GM18867 (cell line): ENCODE data around the gene NELFE.
"Not testable (repeated sequence)": the region's sequence is repeated elsewhere in the genome, so short reads cannot be mapped to it uniquely, and the experiment has no call there.

Experiments
- ATAC-seq: cut with Tn5 transposase; IDR thresholded peaks from one replicate; pipeline ENCODE4 v1.9.1; 2021; ENCODE audit warnings: mild to moderate bottlenecking, moderate library complexity; ENCODE audit not compliant: unreplicated experiment

Gene NELFE

GRCh38 chr6:31949926-31950548, 8.7 kb downstream of the NELFE start:
- no peak for ATAC-seq

GRCh38 chr6:31948753-31949413, 9.9 kb downstream of the NELFE start:
- ATAC-seq, result no peak

DNA sequence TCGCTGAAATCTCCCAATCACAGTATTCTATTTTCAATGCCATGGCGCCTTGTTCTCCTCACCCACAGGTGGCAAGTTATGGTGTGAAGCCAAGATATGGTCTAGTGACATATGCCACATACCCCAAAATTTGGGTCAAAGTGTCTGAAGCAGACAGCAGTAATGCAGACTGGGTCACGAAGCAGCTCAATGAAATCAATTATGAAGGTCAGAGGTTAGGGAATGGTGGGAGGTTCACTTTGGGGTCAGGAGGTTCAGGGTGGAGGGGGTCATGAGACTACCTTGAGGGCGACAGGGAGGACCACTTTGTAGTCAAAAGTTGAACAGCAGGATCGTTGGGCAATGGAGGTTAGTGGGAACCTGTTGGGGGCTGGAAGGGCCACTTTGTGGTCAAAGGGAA, 10.5 kb downstream of the NELFE start:
- no peak for ATAC-seq

DNA sequence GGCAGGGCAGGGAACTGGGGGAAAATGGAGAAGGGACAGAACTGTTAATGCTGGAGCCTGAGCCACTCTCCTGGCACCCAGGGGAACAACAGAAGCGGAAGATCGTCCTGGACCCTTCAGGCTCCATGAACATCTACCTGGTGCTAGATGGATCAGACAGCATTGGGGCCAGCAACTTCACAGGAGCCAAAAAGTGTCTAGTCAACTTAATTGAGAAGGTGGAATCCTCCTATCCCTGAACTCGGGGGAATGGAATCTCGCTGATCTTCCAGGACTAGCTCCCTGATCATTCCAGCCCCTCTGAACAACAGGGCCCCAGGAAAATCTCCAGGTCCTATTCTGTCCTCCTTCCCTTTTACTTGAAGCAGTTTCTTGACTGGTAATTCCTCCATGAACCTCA, 10.9 kb downstream of the NELFE start:
- no peak for ATAC-seq

DNA sequence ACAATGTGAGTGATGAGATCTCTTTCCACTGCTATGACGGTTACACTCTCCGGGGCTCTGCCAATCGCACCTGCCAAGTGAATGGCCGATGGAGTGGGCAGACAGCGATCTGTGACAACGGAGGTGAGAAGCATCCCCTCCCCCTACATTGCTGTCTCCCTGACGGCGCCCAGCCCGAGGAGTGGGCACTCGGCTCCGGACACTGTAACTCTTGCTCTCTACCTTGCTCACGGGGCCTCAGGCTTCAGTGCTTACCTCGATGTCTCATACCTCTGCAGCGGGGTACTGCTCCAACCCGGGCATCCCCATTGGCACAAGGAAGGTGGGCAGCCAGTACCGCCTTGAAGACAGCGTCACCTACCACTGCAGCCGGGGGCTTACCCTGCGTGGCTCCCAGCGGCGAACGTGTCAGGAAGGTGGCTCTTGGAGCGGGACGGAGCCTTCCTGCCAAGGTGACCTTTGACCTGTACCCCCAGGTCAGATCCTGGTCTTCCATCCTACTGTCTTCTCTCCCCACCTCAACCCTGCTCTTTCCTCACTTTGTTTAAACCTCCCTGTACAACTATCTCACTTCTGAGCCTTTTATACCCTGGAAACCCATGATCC, 11.6 kb downstream of the NELFE start:
- no peak for ATAC-seq

- no peak for ATAC-seq
Measured at GRCh38 chr6:31946370-31946885, 12.3 kb downstream of the NELFE start.

DNA sequence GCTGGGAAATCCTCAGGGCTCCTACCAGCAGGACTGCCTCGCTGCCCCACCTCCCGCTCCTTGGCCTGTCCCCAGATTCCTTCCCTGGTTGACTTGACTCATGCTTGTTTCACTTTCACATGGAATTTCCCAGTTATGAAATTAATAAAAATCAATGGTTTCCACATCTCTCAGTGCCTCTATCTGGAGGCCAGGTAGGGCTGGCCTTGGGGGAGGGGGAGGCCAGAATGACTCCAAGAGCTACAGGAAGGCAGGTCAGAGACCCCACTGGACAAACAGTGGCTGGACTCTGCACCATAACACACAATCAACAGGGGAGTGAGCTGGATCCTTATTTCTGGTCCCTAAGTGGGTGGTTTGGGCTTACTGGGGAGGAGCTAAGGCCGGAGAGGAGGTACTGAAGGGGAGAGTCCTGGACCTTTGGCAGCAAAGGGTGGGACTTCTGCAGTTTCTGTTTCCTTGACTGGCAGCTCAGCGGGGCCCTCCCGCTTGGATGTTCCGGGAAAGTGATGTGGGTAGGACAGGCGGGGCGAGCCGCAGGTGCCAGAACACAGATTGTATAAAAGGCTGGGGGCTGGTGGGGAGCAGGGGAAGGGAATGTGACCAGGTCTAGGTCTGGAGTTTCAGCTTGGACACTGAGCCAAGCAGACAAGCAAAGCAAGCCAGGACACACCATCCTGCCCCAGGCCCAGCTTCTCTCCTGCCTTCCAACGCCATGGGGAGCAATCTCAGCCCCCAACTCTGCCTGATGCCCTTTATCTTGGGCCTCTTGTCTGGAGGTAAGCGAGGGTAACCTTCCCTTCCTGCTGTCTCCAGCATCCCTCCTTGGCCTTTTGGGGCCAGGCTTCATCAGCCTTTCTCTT, 13.0 kb downstream of the NELFE start, which contains the start of gene CFB:
CFB (plus strand) TSS at position 589 of the 863 bp plus-strand sequence; CDS start at position 716, 127 bp downstream.
- no peak for ATAC-seq

DNA sequence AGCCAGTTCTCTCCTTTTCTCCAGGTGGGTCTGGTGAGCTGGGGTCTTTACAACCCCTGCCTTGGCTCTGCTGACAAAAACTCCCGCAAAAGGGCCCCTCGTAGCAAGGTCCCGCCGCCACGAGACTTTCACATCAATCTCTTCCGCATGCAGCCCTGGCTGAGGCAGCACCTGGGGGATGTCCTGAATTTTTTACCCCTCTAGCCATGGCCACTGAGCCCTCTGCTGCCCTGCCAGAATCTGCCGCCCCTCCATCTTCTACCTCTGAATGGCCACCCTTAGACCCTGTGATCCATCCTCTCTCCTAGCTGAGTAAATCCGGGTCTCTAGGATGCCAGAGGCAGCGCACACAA, 13.6 kb downstream of the NELFE start:
- ATAC-seq, result no peak

DNA sequence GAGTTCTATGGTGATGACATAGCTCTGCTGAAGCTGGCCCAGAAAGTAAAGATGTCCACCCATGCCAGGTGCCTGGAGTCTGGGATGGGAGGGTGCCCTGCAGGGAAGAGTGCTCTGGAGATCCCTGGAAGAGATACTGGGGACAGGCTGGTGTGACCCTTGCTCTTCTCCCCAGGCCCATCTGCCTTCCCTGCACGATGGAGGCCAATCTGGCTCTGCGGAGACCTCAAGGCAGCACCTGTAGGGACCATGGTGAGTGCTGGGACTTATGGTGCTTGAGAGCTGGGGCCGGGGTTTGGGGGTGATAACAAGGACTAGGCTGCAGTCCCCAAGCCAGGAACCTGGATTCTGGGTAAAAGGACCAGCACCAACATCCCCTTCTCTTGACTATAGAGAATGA, 15.0 kb downstream of the NELFE start:
- ATAC-seq, result no peak

DNA sequence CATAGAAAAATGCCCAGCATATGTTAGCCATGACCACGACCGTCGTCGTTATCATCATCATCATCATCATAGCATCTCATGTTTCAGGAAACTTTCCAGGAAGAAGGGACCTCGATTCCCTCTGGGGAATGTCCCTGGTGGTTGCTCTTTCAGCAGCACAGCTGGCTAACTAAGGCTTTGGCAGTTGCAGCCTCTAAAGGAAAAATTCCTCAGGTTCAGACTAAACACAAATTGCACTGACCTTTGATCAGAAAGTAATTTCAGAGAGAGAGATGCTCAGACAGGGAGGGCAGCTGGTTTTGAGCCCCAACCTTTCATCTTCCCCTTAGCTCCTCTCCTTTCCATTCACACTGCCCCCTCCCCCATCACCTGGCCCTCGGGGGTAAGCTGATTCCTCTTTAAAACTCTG, 18.5 kb downstream of the NELFE start:
- ATAC-seq, result no peak

DNA sequence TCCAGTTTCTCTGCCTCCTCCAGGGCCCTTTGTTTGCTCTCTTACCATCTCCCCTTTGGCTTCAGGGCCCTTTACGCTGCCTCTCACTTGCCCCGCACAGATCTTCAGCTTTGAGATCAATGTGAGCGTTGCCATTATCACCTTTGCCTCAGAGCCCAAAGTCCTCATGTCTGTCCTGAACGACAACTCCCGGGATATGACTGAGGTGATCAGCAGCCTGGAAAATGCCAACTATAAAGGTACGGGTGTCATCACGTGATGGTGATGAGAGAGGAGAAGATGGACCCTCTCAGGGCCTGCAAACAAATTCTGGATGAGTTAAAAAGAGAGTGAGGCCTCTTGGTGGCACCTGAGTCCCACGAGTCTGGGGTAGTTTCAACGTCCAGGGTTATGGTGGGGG, 22.9 kb downstream of the NELFE start:
- ATAC-seq, result no peak

GRCh38 chr6:31935021-31935420, 23.8 kb downstream of the NELFE start:
- no peak for ATAC-seq

DNA sequence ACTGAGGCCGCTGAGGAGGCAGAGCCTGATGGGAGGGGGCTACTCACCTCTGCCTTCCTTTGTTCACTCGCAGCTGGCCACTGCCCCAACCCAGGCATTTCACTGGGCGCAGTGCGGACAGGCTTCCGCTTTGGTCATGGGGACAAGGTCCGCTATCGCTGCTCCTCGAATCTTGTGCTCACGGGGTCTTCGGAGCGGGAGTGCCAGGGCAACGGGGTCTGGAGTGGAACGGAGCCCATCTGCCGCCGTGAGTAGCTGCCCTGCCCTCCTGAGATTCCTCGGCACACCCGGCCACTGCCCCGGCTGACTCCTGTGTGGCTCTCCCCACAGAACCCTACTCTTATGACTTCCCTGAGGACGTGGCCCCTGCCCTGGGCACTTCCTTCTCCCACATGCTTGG, 25.2 kb downstream of the NELFE start:
- ATAC-seq, result no peak

DNA sequence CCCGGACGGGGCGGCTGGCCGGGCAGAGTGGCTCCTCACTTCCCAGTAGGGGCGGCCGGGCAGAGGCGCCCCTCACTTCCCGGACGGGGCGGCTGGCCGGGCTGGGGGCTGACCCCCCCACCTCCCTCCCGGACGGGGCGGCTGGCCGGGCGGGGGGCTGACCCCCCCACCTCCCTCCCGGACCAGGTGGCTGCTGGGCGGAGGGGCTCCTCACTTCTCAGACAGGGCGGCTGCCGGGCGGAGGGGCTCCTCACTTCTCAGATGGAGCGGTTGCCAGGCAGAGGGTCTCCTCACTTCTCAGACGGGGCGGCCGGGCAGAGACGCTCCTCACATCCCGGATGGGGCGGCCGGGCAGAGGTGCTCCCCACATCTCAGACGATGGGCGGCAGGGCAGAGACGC, 26.6 kb downstream of the NELFE start:
- ATAC-seq, result not testable (repeated sequence)

- no peak for ATAC-seq
Measured at GRCh38 chr6:31930962-31931361, 27.8 kb downstream of the NELFE start.

GRCh38 chr6:31928672-31928939, 30.2 kb downstream of the NELFE start:
- ATAC-seq, result no peak

- no peak for ATAC-seq
Measured at GRCh38 chr6:31927863-31928671, 30.7 kb downstream of the NELFE start.

DNA sequence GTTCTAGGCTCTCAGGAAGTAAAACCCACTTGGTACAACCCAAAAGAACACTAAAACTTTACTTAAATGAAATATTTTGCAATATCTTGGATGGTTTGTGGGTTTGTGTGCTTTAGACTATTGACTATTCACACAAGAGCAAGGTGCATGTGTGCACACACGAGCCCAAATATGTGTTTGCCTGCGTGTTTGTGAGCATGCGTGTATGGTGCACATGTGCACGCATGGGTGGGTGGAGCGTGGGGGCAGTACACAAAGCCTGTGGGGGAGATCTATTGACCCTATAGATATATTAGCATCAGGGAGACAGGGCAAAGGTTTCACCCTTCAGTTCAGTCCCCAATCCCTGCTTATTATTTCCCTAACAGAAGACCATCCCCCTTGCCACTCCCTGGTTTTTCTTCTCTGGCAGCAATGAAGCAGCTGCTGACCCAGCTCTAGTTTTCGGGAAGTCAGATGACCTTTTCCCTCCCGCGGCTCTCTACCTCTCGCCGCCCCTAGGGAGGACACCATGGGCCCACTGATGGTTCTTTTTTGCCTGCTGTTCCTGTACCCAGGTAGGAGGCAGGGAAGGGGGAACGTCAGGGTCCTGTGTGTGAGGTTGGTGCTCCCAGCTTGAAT, 31.4 kb downstream of the NELFE start, which contains the start of gene C2:
C2 (plus strand) TSS at position 476 of the 621 bp plus-strand sequence; CDS start at position 512, 36 bp downstream.
- no peak for ATAC-seq

DNA sequence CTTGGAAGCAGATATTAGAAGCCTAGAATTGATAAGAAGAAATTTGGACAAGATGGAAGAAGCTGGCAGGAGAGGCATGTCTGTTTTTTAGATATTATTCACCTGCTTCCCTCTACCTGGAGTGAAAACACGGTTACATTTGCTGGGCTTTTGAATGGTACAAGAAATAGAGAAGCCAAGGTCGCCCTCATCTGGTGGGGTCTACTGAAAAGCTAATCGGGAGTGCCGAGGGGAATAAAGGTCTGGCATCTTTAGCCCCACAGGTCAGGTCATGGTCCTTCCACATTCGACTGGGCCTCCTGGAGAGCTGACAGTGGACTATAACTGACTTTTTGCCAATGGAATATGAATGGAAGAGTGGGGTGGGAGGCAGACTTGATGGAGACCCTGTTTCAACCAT, 35.8 kb downstream of the NELFE start:
- no peak for ATAC-seq

- ATAC-seq, result no peak
Measured at GRCh38 chr6:31920811-31921210, 38.0 kb downstream of the NELFE start.
